Stimulated activated CD4-positive, alpha-beta T cell treated with anti-CD3 and anti-CD28 coated beads, Interleukin-1b, Interleukin-23, amount 100 ng/mL, for 48 hours (primary cell): ENCODE data around the gene ADAM33.

Experiments
- DNase-seq: peaks from one replicate; pipeline ENCODE4 v3.0.0-alpha.2; 2020

ADAM33 gene

DNA sequence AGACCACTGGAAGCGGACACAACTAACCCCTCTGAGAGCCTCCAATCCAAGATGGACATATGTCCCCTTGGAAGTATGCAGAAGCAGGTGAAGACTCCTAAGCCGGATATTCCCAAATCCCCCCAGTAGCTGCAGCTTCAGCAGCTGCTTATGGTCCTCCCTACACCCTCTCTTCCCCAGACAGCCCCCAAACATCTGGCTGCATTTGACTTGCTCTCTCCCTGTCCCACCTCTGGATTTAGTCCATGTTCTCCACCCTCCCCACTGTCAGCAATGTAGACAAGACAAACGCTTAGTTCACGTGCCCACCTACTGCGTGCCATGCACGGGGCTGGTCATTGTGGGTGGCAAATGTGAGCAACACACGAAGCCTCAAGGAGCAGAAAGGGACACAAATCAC, 4.6 kb upstream of the ADAM33 start:
- DNase-seq: no peak

DNA sequence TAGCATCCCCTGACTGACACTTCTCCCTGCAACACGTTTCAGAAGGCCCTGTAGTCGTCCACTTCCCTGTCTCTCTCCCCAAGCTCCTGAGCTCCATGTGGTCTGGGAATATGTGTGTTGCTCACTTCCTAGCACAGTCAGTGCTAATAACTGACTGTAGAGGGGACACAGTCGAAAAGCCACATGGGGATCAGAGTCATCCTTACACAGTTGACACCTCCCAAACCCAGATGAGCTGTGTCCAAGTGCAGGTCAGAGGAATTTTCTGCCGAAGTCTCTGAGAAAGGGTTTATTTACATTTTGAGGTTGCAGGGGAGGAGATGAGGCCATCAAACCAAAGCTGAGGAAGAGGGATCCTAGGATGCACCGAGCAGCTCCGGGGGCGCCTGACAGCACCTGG, 3.5 kb upstream of the ADAM33 start:
- DNase-seq: no peak

DNA sequence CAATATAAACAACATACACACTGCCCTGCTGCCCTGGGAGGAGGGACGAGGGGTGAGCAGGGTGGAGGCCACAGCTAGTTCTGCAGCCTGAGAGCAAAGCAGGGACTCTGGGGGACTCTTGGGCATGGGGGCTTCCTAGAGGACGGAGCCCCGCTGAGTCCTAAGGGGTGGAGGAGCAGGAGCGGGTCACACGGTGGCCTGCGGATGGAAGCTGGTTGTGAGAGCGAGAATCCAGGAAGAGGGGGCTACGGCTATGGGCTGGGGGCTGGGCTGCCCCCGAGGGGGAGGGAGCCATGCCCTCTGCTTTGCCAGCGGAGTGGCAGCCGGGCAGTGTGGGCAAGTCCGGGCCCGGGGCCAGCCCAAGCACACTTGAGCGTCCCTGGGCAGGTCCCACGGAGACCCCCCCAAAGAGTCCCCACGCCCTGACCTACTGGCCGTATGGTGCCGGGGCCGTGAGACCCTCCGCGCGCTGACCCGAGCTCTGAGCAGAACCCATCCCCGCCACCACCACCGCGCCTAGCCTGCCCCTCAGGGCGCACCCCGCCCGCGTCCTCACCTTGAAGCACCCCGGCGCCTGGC, 369 bp downstream of the ADAM33 start:
- DNase-seq: no peak

DNA sequence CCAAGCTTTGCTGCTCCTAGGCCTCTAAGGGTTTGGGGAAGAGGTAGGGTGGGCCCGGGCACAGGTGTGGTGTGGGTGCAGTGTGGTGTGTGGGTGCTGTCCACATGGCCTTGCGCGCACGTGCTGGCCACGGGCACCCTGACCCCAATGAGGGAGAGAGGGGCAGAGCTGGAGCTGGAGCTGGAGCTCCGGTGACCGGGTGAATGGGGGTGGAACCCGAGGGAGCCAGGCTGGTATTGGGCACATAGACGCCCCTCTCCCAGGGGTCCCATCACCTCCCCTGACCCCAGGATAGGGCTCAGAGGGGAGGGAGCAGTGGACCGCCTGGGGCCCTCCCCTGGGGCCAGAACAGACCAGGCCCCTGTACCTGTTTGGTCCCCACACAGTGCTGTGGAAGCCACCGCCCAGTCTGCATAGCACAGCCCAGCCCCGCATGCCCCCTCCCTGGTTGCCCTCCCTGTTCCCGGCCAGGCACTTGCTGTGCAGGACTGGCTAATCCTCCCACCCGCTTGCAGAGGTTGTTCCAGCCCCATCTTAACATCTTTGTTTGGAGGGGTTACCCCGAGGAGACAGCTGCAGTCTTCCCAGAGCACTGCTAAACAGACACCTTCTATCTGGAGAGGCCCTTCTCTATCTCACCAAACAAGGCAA, 984 bp downstream of the ADAM33 start:
- DNase-seq: no peak

DNA sequence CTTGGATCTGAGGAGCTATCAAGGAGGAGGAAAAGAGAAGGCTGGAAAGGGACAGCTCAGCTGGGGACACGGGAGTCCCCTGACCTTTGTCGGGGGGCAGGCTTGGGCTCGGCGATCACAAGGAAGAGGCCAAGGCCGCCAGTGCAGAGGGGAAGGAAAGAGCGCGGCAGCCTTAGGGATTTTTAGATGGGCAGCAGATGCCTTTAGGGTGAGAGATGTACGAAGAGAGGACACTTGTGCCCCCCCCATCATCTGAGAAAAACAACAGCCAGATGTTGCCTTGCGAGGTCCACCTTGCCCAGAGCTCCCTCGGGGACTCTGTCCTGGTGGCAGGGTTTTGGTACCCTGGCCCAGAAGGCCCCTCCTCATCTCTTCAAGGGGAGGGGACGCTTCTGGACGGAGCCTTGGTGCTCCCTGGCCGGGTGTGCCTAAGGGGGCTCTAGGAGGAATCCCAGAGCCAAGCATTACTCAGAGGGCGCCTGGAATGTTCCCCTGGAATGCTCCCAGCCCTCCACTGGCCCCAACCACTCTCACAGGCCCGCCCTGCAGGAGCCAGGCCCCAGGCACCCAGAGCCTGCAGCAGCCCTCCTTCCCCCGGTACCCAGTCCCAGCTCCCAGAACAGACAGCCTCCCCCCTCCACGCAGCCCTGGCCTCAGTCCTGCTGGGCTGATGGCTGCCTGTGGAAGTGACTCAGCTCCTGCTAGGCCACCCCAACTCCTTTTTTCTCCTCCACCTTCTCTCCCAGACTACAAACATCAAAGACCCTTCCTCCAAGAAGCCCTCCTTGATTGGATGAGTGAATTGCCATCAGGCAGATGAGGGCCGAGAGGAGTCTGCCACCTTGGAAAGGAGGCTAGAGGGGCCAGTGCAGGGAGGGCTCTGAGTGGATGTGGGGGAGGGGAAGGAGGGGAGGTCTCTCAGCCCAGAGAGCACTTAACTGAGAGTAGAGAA, 1.8 kb downstream of the ADAM33 start:
- DNase-seq: no peak

DNA sequence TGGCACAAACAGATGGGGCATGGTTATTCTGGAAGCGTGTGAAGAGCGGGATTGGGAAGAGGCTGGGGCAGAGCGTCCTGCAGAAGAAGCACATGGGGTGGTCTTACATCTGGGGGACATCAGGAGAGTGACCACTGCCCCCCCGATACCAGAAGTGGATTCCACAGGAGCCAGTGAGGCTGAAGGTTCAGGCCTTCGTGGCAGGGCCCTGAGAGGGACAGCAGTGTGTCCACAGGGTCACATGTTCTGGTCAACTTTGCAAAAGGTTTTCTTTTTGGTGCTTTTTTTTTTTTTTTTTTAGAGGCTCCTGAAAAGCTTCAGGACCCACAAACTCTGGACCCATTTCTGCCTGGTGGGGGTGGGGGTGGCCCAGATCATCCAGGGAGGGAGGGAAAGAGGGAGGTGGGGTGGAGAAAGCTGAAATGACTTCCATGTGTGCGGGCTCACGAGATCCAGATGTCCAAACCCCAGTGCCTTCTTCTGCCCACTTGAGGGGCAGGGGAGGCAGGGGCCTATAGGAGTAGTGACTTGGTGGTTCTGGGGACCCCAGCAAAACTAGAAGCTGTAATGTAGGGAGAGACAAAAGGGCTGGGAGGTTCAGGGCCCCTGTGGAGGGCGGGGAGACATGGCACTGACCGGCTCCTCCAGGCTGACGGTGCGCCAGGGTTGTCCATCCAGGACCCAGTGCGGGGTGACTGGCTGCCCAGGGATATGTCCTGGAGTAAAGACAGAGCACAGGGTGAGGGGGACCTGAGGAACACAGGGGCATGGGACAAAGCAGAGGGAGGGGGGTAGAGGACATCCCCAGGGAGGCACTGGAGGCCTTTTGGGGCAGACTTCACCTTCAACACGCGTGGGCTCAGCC, 2.7 kb downstream of the ADAM33 start:
- no peak for DNase-seq

DNA sequence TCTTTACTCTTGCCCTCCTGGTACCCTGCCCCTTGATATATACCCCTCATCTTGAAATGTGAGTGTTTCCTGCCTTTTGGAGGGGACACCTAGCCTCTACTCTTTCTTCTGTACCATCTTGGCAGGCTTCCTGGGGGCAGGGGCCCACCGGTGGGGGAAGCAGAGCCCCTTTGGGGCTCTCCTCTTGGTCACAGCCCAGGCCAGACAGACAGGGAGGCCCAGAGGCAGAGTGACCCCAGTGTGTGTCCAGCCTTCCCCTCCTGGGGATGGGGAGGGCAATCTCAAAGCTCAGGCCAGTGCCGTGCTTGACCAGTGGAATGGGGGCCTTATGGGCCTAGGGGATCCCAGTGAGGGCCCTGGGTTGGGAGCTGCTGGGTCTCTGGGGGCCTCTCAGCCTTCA, 3.6 kb downstream of the ADAM33 start:
- DNase-seq: no peak

DNA sequence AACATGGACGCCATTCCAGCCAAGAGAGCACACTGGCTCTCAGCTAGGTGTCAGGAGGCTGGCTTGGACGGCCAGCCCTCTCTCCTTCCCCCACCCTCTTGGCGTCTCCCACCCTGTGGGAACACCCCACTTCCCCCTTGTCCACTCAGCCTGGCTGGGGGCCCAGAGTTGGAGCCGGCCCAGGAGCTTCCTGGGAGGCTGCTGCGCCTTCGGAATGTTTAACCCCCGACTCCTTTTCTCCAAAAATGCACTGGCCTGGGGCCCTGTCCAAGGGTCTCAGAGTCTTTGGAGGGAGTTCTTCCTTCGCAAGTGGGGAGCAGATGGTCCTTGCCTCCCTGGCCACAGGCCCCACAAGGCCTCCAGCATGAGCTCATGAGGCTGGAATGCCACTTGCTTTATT, 4.1 kb downstream of the ADAM33 start:
- no peak for DNase-seq

DNA sequence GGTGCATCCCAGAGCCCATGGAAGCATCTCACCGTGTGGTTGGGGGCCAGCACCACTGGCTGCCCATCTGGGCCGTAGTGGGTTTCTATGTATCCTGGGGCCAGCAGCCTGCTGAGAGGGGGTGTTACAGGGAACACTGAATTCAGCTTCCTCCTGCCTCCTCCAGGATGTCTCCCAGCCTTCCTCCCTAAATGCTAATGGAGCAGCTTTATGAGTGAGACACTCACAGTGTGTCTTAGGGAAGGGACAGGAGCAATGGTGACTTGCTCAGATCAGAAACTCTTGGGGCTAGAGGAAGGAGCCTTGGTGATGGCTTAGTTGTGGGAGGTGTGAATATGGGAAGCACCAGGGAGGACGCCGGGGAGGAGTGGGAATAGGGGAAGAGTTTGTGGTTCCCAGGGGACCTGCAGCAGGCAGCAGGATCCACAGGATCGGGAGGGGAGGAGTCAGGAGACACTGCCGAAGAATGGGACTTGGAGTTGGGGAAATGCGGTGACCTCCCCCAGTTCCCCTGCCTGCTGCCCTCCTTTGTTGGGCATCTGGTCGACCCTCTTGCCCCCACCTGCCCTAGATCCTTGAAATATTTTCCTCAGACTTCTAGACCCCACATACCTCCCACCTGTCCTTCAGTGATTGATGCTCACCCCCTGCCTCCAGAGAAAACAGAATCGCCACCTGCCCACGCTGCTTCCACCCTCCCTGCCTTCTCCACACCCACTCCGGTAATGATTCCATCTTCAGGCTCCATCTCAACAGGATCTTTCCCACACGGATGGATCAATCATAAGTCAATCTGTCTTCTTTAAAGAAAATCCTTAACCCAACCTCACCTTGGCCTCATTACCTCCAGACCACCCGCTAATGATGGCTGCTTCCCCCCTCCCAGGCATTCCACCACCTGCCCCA, 6.6 kb downstream of the ADAM33 start:
- DNase-seq: no peak

DNA sequence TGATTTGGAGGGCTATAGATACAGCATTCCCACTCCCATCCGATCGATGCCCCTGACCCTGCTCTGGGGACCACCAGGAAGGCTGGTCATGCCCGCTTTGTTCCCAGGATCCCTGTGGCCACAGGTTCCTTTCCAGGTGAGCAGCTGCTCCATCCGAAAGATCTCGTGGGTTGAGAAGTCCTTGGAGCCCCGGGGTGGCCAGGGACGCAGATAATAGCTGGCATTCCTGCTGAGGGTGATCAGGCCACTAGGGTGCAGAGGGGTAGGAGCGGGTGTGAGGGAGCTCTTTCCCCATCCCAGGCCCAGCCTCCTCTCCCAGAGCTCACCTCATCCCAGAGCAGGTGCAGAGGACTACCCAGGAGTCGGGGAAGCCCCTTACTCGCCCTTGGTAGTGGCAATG, 7.4 kb downstream of the ADAM33 start:
- no peak for DNase-seq

DNA sequence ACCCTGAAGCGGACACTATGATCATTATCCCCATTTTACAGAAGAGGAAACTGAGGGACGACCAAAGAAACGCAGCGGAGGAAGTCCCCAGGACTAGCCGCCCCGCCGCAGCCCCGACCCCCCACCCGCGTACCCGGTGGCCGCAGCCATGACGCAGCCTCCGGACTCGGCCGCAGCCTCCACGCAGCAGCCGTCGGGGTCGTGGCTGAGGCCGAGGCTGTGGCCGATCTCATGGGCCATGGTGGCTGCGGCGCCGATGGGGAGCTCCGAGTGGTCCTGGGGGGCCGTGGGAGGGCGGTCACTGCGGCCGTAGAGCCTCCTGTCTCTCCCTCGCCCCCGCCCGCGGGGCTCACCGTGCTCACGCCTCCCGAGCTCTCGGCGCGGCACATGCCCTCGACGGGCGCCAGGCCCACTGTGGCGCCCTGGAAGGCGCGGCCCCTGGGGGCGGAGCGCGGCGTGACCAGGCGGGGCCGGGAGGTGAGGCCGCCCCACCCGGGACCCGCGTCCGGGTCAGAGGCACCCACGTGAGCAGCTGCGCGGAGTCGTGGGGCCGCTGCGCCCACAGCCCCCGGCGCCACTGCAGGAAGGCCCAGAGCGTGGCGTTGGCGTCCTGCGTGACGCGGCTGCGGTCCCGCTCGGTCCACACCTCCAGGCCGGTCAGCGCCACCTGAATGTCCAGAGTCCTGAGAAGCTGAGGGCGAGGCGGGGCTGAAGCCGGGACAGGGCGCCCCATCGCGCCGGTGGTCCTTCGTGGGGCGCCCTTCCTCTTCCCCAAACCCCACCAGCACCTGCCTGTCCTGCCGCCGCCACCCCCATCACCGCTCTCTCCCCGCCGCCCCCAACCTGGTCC, 8.4 kb downstream of the ADAM33 start:
- DNase-seq: no peak

DNA sequence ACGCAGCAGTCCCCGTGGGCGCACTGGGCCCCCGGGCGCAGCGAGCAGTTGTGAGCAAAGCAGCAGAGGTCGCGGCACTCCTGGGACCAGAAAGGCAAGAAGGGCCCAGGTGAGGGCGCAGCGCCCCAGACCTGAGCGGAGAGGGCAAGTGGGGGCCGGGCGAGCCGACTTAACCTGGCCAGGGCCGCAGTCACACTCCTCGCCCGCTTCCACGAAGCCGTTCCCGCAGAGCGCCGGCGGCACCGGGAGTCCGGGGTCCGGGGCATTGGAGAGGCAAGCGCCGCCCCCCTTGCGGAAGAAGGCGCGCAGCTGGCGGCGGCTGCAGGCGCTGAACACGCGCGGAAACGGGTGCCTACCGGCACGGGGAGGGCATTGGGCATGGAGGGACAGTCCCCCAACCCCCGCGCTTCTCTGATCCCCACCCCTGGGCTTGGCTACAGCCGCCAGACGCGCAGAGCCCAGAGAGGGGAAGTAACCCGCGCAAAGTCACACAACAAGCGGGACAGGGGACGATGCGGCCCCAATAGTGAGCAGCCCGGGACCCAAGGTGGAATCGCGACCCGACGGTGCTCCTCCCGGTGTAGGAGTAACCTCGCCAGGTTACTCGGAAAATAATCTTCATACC, 9.2 kb downstream of the ADAM33 start:
- no peak for DNase-seq

DNA sequence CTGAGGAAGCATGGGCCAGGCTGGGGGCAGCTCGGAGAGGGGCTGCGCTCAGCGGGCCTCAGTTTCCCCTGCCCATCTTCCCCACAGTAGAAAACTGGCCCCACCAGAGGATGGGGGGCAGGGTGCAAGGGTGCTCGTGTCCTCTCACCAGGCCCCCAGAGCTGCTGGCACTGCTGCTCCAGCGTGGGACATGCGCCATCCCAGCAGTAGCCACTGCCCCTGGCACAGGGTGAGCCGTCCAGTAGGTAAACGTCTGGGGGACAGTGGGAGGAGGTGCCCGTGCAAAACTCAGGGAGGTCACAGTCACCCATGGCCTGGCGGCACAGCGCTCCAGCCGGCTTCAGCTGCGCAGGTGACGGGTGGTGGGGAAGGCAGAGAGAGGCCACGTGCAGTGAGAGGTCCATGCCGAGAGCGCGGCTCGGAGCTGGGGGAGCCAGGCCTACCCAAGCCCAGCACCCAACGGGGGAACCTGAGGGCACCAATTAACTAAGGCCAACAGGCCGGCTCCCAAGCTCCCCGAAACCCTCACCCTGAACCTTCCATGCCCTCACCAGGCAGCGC, 9.7 kb downstream of the ADAM33 start:
- no peak for DNase-seq

DNA sequence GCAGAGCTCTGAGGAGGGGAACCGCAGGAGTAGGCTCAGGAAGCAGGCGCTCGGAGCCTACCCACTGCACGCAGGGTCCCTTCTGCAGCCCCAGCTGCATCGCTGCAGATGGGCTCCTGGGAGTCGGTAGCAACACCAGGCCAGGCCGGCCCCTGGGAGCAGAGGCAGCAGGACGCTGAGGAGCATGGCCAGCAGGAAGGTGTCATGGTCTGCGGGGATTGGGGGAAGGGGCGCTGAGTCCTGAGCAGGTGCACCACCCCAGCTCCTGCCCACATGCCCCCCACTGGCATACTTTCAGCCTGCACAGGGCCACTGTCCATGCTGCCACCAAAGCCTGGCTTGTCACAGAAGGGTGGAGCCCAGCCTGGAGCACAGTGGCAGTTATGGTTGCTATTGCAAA, 10.9 kb downstream of the ADAM33 start:
- no peak for DNase-seq

DNA sequence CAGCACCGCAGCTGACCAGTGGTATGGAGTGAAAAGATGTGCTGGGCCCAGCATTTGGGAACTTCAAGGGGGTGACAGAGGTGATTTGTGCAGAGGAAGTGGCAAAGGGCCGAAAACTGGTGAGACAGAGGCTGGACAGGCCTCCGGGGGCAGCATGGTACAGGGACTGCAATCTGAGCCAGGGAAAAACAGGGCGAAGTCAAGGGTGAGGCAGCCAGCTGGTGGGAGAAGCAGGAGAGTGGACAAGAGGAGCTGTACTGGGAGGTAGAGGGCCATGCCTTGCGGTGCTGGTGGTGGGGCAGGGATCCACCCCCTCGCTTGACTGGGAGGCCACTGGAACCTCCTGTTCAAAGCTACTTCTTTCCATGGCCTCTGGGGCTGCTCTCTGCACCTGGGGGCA, 11.3 kb downstream of the ADAM33 start:
- DNase-seq: no peak

DNA sequence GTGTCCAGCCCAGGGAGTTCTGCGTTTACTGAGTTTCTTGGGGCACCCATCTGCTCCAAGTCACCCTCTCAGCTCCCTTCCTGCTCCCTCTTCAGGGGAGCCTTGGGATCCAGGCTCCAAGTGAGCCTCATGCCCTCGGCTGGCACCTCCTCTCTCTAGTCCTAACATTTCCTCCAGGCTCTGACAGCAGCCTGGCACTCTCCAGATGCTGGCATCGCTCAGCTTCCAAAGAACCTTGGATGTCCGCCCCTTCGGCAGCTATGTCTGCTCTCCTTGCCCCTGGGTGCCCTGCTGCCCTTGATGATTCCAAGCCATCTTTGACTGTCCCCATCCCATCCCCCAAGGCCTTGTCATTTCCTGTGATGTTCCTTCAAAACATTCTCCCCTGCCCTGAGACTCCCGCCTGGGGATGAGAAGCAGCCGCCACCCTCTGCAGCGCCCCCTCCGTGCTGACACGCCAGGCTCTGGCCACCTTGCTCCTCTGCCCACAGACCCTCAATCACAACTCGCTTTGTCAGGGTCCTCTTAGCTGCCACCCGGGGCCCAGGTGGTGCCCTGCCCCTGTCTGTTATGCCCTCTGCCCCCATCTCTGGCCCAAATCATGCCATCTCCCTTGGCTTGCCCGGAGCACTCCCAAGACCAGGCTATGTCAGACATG, 12.0 kb downstream of the ADAM33 start:
- no peak for DNase-seq

DNA sequence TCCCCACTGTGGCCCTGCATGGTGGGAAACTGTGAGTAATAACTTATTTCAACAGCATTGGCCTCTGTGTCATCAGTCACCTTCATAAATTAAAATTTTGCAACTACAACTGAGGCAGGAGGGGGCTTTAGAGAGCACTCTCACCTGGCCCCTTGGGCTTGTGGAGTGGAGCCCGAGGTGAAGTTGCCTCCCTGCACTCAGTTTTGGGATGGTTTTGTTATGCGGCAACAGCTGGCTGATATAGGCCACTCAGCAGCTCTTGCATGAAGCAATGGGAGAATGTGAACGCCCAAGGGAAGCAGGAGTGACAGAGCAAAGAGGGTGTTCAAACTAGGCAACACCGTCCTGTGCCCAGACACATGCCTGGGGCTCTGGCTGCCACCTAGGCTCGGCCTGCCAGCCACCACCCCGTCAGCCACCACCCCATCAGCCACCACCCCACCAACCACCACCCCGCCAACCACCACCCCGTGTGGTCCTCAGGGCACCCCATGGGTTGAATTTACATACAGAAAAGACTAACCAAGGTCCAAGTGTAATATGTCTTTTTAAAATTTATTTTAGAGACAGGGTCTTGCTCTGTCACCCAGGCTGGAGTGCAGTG, 14.3 kb downstream of the ADAM33 start:
- DNase-seq: no peak

DNA sequence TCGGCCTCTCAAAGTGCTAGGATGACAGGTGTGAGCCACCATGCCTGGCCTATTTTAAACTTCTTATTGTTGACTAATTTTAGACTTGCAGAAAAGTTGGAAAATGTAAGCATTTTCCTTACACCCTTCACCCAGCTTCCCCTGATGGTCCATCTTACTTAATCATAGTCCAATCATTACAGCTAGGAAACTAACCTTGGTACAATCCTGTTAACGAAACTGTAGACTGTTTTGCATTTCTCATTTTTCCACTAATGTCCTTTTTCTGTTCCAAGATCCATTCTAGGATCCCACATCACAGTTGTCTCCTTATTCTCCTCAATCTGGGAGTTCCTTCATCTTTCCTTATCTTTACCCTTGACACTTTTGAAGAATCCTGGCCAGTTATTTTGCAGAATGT, 18.0 kb downstream of the ADAM33 start:
- no peak for DNase-seq

DNA sequence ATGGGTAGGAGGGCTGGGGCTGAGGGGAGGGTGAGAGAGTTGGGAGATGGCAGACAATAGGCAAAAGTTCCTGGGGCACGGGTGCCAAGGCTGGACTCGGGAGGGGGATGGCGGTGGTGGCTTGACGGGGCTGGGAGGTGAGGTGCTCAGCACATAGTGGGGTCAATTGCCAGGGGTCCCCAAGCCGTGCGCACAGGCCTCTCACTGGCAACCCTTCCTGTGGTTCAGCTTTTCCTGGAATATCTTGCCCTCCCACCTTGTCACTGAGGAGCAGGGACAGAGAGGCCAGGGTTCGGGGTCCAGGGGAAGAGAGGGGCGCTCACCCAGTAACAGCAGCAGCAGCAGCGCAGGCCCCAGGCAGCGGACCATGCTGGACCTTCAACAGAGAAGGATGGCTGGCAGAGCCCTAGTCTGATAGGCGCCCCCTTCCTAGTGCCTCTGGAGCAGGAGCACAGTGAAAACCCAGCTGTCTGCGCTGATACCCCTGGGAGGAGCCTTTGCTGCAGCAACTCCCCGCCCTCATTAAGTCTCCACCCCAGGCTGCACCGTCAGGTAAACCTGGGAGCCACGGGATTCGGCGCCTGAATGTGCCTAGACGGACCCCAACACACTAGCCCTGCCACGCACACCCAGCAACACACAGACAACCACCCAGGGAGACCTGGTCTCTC, 18.6 kb downstream of the ADAM33 start, which contains the start of gene GFRA4:
GFRA4 (minus strand) TSS at position 369 of the 671 bp plus-strand sequence; CDS start at position 369, 0 bp downstream.
- DNase-seq: no peak
